GM18868 (cell line): Measurements from ENCODE around the gene MRPS33.
A peak's percentile ranks its signal among the peaks of the same experiment; 100 is the strongest.
"Not testable (repeated sequence)": the region's sequence is repeated elsewhere in the genome, so short reads cannot be mapped to it uniquely, and the experiment has no call there.

Source experiments
- ATAC-seq: cut with Tn5 transposase; IDR thresholded peaks from one replicate; pipeline ENCODE4 v1.9.1; 2021; ENCODE audit warnings: mild to moderate bottlenecking, moderate library complexity; ENCODE audit not compliant: unreplicated experiment

MRPS33 gene

DNA sequence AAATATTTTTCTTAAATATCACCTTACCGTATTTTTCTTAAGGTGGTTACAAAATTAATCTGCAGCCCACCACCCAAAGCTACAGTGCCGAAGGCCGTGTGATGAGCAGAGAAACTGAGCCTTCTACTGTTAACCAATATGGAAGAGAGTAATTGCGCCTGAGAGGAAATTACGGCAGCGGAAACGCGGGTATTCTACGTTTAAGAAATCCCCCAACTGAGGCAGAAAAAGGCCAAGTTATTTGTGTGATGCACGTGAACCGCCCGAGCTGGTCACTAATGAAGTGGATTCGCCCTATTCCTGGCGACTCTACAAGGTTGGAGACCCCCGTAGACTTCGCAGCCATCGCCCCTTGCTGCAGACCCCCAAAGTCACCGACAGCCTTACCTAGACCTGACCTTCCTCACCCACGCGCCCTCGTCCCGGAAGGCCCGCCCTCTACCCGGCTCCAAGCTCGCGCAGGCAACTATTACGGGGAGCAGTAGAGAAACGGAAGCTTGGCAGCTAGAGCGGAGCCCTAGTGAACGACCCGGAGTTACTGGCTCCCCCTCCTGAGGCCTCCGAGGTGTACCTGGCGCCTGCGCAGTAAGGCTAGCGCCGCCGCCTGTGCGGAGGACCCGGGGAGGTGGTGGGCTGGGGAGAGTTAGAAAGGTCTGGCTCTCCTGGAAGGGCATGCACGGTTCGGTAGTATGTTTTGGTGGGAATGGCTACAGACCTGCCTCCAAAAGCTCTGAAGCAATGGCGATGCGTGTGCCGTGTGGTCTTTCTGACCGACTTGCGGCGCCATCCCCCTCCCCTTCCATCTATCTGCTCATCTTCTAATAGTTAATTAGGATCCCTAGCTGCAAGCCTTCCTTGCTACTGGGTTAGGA, at the start of gene MRPS33:
Gene MRPS33 (minus strand): TSS at position 429 of the 872 bp plus-strand sequence. CDS start 4,319 bp downstream, outside the sequence.
- ATAC-seq, result peak; percentile 98

DNA sequence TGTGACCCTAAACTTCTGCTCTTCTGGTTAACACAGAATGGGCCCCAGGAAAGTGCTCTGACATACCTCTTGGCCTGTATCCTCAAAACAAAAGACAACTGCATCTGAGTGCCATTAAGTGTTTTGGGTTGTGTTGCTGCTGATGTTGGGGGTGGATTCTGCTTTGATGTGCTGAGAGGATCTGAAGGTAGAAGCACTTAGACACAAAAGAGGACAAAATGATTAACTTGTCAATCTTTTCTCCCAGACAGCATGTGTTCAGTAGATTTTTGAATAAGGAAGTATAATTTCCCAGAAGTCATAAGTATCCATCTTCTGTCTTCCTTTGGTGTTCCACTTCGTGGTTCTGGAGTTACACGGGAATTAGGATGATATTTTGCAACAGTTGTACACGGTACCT, 43.0 kb upstream of the MRPS33 start:
- no peak for ATAC-seq

DNA sequence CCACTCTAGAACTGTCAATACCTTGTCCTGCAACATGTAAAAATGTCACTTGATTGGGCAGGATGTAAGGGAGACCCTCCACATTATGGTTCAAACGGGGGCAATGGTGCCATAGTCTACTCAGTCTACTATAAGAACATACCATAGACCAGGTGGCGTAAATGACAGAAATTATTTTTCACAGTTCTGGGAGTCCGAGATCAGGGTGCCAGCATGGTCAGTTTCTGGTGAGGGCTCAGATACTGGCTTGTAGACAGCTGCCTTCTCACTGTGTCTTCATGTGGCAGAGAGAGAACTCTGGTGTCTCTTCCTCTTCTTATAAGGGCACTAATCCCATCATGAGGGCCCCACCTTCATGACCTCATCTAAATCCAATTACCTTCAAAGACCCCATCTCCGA, 40.4 kb upstream of the MRPS33 start:
- ATAC-seq, result no peak

DNA sequence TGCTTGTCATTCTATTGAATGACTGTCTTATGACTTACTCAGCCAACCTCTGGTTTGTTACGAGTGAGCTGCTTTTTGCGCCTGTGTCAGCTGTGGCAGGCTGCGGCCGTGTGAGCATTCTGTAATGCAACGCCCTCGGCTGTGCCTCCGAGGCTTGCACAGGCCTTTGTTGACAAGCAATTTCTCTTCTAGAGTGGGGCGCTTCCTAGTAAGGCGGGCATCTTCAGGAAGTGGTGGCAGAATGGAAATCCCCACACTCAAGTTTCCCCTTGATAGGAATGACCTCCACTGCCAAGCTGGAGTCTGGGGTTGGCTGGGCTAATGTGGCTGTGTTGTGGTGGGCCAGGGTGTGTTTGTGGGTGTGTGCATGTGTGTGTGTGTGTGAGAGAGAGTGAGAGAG, 38.9 kb upstream of the MRPS33 start:
- ATAC-seq, result peak; percentile 96

DNA sequence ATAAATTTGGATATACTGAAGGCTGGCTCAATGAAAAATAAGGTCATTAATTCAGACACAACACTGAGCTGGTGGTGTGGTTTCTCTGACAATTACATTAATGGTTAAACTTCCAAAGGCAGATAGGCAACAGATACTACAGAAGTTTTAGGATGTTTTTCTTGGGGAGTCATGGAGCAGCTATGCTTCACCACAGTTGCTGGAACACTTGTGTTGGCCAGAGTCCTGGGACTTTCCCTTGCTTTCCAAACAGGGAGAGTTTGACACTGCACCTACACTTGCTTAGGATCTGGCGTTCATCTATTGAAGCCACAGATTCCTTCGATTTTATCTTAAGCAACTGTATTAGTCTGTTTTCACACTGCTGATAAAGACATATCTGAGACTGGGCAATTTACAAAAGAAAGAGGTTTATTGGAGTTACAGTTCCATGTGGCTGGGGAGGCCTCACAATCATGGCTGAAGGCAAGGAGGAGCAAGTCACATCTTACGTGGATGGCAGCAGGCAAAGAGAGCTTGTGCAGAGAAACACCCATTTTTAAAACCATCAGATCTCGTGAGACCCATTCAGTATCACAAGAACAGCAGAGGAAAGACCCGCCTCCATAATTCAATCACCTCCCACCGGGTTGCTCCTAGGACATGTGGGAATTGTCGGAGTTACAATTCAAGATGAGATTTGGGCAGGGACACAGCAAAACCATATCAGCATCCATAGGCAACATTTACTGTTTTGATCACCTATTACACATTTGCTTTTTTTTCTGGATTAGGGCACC, 31.3 kb upstream of the MRPS33 start:
- no peak for ATAC-seq

DNA sequence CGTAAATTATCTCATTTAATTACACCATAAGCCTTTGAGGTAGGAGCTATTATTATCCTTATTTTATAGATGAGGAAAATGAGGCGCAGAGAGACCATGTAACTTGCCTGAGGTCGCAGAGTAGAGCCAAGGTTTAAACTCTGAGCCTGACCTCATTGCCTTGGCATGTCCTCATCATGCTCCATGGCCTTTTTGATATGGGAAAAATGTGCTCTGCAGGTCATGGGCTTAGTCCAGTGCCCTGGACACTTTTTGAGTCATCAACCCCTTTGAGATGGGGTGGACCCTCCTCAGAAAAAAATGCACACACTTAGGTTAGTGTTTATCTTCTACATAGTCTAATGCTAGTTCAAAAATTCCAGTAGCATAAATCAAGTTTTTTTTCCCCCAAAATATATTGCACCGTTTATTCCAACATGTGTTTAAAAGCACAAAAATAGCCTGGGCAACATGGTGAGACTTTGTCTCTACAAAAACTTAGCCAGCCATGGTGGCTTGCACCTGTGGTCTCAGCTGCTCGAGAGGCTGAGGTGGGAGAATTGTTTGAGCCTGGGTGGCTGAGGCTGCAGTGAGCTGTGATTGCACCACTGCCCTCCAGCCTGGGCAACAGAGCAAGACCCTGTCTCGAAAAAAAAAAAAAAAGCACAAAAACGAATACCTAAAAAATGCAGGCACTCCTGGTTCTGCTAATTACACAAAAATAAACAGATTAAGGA, 30.5 kb upstream of the MRPS33 start:
- no peak for ATAC-seq

DNA sequence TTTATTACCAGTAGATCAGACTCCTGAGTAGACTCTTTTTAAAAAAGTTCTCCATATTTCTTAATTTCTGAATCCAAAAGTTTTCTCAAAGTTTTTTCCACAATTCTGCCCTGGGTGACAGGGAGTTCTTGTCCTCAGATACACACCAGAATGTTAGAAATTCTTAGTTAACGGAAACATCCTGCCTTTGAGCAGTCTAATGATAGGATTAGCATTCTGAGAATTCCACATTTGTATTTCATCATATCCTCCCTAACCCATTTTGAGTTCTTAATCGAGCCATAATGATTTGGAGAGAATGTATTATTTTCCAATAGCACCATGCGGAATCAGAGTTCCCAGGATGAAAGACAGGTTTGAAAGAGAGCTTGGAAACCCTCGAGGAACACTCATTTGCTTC, 28.9 kb upstream of the MRPS33 start:
- no peak for ATAC-seq

DNA sequence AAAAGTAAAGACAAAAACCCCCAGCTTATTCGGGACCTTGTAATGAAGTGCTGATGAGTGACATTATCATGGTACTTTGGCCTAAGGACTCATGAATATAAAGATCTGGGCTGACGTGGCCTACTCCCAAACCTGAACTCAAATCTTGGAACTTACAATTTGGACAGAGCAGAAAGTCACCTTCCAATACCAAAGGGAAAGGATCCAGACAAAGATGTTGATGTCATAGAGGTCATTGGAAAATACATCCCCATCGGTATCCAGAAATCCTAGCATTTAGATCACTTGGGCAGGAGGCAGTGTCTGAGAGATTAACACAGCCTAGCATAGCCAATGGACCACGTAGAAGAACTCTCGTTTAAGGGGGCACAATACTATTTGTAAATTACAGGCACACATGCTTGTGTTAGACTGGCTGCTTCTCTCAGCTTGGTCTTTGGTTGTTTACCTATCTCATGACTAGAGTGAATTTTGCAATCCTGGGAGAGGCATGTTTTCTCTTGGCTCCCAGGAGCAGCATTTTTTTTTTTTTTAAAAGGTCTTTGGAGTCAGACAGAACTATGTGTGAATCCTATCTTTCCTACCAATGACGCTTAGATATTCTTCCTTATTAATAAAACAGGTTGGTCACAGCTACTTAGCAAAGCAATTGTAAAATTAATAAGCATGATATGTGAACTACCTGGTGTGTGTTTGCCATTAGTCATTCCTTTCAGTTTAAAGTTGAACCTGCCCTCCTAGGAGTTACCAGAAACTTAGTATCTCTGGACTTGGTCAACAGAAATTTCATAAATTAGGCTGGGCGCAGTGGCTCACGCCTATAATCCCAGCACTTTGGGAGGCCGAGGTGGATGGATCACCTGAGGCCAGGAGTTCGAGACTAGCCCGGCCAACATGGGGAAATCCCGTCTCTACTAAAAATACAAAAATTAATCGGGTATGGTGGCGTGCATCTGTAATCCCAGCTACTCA, 27.8 kb upstream of the MRPS33 start:
- ATAC-seq, result no peak

DNA sequence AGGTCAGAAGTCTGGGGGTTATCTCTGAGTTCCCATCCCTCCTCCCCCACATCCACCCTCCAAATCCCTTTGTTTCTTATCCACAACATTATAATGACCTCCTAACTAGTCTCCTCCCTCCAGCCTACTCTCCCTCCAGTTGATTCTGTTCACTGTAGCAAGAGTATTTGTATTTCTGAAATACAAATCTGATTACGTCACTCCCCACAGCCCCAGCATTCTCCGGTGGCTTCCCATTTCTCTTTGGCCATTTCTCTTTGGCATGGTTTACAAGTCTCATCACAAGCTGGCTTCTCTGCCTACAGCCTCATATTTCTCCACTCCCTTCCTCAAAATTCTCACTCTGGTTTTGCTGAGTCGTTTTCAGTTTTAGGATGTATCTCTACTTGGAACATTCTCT, 24.6 kb upstream of the MRPS33 start:
- no peak for ATAC-seq

DNA sequence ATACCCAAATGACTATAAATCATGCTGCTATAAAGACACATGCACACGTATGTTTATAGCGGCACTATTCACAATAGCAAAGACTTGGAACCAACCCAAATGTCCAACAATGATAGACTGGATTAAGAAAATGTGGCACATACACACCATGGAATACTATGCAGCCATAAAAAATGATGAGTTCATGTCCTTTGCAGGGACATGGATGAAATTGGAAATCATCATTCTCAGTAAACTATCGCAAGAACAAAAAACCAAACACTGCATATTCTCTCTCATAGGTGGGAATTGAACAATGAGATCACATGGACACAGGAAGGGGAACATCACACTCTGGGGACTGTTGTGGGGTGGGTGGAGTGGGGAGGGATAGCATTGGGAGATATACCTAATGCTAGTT, 23.3 kb upstream of the MRPS33 start:
- ATAC-seq, result not testable (repeated sequence)

DNA sequence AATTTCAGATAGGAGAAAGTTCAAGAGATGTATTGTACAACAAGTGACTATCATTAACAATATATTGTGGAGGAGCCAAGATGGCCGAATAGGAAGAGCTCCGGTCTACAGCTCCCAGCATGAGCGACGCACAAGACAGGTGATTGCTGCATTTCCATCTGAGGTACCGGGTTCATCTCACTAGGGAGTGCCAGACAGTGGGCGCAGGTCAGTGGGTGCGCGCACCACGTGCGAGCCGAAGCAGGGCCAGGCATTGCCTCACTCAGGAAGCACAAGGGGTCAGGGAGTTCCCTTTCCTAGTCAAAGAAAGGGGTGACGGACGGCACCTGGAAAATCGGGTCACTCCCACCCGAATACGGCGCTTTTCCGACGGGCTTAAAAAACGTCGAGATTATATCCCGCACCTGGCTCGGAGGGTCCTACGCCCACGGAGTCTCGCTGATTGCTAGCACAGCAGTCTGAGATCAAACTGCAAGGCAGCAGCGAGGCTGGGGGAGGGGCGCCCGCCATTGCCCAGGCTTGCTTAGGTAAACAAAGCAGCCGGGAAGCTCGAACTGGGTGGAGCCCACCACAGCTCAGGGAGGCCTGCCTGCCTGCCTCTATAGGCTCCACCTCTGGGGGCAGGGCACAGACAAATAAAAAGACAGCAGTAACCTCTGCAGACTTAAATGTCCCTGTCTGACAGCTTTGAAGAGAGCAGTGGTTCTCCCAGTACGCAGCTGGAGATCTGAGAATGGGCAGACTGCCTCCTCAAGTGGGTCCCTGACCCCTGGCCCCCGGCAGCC, 18.0 kb upstream of the MRPS33 start:
- ATAC-seq, result not testable (repeated sequence)

DNA sequence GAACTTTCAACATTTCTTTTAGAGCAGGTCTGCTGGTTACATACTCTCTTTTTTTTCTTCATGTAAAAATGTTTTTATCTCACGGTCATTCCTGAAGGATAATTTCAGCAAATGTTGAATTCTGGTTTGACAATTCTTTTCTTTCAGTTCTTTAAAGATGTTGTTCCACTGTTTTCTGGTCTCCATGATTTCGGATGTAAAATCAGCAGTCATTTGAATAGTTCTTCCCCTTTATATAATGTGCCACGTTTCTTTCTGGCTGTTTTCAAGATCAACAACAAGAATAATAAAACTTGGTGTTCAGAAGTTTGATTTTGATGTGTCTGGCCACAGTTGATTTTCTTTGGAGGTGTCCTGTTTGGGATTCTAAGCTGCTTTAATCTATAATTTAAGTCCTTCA, 14.0 kb upstream of the MRPS33 start:
- no peak for ATAC-seq

DNA sequence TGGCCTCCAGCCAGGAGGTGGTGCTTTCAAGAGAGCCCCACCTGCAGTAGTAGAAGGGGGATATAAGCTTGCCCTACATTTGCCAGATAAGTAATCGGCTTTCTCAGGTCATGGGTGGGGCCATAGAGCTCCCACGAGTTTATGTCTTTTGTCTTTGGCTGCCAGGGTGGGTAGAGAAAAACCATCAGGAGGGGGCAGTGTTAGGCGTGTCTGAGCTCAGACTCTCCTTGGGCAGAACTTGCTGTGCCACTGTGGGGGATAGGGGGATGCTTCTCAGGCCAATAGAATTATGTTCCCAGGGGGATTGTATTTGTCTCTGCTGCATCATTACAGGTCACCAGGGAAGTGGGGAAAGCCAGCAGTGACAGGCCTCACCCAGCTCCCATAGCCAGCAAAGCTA, 12.3 kb upstream of the MRPS33 start:
- ATAC-seq, result no peak

DNA sequence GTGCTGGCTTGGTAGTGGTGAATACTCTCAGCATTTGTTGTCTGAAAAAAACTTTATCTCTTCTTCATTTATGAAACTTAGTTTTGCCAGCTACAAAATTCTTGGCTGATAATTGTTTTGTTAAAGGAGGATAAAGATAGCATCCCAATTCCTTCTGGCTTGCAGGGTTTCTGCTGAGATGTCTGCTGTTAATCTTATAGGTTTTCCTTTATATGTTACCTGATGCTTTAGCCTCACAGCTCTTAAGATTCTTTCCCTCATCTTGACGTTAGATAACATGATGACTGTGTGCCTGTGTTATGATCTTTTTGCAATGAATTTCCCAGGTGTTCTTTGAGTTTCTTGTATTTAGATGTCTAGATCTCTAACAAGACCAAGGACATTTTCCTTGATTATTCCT, 9.9 kb upstream of the MRPS33 start:
- no peak for ATAC-seq

DNA sequence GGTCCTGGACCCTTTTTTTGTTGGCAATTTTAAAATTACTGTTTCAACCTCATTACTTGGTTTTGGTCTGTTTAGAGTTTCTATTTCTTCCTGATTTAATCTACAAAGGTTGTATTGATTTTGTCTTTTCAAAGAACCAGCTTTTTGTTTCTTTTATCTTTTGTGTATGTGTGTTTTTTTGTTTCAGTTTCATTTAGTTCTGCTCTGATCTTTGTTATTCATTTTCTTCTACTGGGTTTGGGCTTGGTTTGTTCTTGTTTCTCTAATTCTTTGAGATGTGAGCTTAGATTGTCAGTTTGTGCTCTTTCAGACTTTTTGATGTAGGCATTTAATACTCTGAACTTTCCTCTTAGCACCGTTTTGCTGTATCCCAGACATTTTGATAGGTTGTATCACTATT, 8.5 kb upstream of the MRPS33 start:
- ATAC-seq, result no peak

DNA sequence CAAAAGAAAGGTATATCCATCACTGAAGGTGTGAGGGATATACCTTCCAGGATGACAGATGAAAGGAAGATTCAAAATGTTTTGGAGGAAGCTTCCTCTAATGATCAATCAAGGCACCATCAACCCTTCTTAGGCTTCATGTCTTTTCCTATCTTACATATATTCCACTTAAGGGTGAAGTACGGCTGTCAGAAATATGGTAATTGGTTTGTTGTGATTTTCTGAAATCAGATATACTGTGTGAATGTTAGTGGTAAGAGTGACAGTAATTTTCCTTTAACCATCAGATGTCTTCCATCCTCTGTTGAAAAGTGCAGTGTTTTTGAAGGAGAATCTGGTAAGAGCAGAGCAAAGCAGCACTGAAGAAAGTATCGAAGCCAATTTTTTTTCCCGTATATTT, 2.8 kb upstream of the MRPS33 start:
- ATAC-seq, result no peak

DNA sequence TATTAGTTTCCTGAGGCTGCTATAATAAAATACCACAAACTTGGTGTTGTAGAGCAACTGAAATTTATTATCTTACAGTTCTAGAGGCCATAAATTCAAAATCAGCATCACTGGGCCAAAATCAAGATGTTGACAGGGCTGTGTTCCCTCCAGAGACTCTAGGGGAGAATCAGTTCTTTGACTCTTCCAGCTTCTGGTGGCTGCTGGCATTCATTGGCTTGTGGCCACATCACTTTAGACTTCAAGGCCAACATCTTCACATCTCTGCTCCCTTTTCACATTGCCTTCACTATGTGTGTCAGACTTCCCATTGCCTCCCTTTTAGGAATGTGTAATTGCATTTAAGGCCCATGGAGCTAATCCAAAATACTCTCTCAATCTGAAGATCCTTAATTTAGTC, 1.6 kb upstream of the MRPS33 start:
- no peak for ATAC-seq

DNA sequence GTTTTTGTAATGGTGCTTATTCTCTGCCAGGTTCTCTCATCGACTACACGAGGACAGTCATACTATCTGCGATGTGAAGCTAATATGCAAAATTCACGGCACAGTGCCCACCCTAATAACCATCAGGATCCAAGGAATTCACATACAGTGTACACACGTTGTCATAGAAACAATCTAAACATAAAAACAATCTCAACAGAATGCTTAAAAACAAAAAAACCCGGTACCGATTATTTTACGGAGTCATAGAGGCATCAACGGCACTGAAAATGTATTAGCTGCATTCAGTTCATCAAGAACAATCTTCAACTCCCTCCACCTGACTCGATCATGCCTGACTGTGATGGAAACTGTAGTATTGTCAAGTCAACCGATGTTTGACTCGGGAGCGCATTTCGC, 628 bp downstream of the MRPS33 start:
- ATAC-seq, result peak; percentile 2

DNA sequence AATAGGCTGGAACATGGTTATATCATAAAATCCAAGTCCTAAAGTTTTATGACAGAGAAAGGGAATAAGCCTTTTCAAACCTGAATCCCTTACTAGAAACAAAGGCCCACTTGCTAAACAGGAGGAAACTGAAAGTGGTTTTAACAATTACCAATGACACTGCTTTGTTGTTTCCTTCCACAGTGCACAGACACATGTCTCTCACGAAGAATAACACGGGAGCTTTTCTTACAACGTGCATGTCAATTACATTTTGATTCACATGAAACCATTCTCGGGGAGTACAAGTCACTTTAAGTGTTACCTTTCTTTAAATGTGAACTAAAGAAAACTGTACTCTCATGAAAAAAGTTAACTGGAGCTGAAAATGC, 1.4 kb downstream of the MRPS33 start:
- ATAC-seq, result no peak
